Coronary artery (tissue), 2 donors: ENCODE measurements around the gene GKAP1.
A peak's percentile ranks its signal among the peaks of the same experiment; 100 is the strongest.
"Not testable (repeated sequence)": the region's sequence is repeated elsewhere in the genome, so short reads cannot be mapped to it uniquely, and the experiment has no call there.

Experiments used
- DNase-seq: peaks from one replicate; pipeline ENCODE4 v3.0.0-alpha.2; 2017; ENCODE audit warnings: low spot score
- H3K27ac ChIP-seq, 2 donors: fragments of 200-600 bp; sonication (generic); one replicate each; pipeline ENCODE4 v1.5.1; 2016 to 2019
- H3K4me3 ChIP-seq: fragments of 200-600 bp; sonication (generic); 2 replicates; pipeline ENCODE4 v1.5.1; 2016; ENCODE audit warnings: mild to moderate bottlenecking, moderate library complexity
- CTCF ChIP-seq: fragments of 200-600 bp; sonication (generic); IDR thresholded peaks from one replicate; pipeline ENCODE4 v1.5.1; 2019; ENCODE audit warnings: antibody characterized with exemption

GKAP1 gene

GRCh38 chr9:83715221-83715620 is 102.3 kb downstream of the GKAP1 start:
- DNase-seq: no peak
- Histone ChIP-seq H3K4me3 (no peak overlapping the region), H3K27ac (no peak overlapping the region)
- no peak for TF ChIP-seq CTCF

- no peak overlapping the region for H3K4me3 ChIP-seq
- no peak for TF ChIP-seq CTCF
- H3K27ac ChIP-seq: no peak overlapping the region
- no peak for DNase-seq
Measured at GRCh38 chr9:83714329-83714728, 103.2 kb downstream of the GKAP1 start.

- DNase-seq: peak; percentile 88
- peak overlapping the region; percentile 96 to 100 for H3K27ac ChIP-seq
- TF ChIP-seq CTCF: no peak
- H3K4me3 ChIP-seq: peak overlapping the region; percentile 99
Measured at GRCh38 chr9:83708515-83709158, 108.9 kb downstream of the GKAP1 start.

- no peak for TF ChIP-seq CTCF
- Histone ChIP-seq H3K4me3 (peak within 1 kb of the TSS; percentile 99), H3K27ac (peak within 1 kb of the TSS; percentile 96 to 100)
- peak; percentile 95 for DNase-seq
Measured at GRCh38 chr9:83707768-83708514, 109.6 kb downstream of the GKAP1 start, which contains the start of gene UBQLN1. Gene UBQLN1 (minus strand): TSS chr9:83707958. CDS start chr9:83707679, 279 bp downstream.

- TF ChIP-seq CTCF: no peak
- Histone ChIP-seq H3K27ac (peak overlapping the region; percentile 96 to 100), H3K4me3 (peak overlapping the region; percentile 99)
- DNase-seq: peak; percentile 92
Measured at GRCh38 chr9:83707518-83707767, 110.1 kb downstream of the GKAP1 start.

- DNase-seq: peak; percentile 74
- no peak for TF ChIP-seq CTCF
- H3K4me3 ChIP-seq: peak overlapping the region; percentile 99
- peak overlapping the region; percentile 96 to 100 for H3K27ac ChIP-seq
Measured at GRCh38 chr9:83706676-83707517, 110.7 kb downstream of the GKAP1 start.

GRCh38 chr9:83705219-83705651 is 112.3 kb downstream of the GKAP1 start:
- H3K27ac ChIP-seq, H3K4me3 ChIP-seq, DNase-seq: not testable (repeated sequence)
